Mesenchymal stem cell (in vitro differentiated cells and primary cell): ENCODE data around the gene COA3. TPM values are rescaled to one million over a fixed set of nuclear protein-coding genes. Genes with fewer than 3 reads are reported as not detected.

Source experiments
- DNase-seq: peaks from one replicate; pipeline ENCODE4 v3.0.0-alpha.2; 2013
- H2AFZ ChIP-seq: one replicate; pipeline ENCODE4 v1.6.1; 2013; ENCODE audit warnings: low read depth, mild to moderate bottlenecking, control low read depth, inconsistent platforms, low read length, moderate library complexity
- H2AK5ac ChIP-seq: 2 replicates; pipeline ENCODE4 v1.6.1; 2013; ENCODE audit warnings: low read length, moderate library complexity, mild to moderate bottlenecking, inconsistent platforms; ENCODE audit not compliant: severe bottlenecking
- H2BK120ac ChIP-seq: one replicate; pipeline ENCODE4 v1.6.1; 2013; ENCODE audit warnings: low read depth, mild to moderate bottlenecking, inconsistent platforms, low read length, moderate library complexity
- H2BK12ac ChIP-seq, 2 experiments: one replicate each; pipeline ENCODE4 v1.6.1; 2013; ENCODE audit warnings: inconsistent platforms in 2 of 2, low read length in 2 of 2, mild to moderate bottlenecking in 2 of 2, moderate library complexity in 2 of 2, control low read depth in 1 of 2
- H2BK15ac ChIP-seq: one replicate; pipeline ENCODE4 v1.6.1; 2013; ENCODE audit warnings: mild to moderate bottlenecking, low read depth, inconsistent platforms; ENCODE audit not compliant: poor library complexity, severe bottlenecking
- H2BK5ac ChIP-seq: 2 replicates; pipeline ENCODE4 v1.6.1; 2013; ENCODE audit warnings: low read depth, mild to moderate bottlenecking, low read length, control low read depth, inconsistent platforms; ENCODE audit not compliant: poor library complexity, severe bottlenecking
- H3K14ac ChIP-seq, 2 experiments: one replicate each; pipeline ENCODE4 v1.6.1; 2013; ENCODE audit warnings: inconsistent platforms in 2 of 2, low read length in 2 of 2, control low read depth in 1 of 2, mild to moderate bottlenecking in 1 of 2, moderate library complexity in 1 of 2
- H3K18ac ChIP-seq, 2 experiments: one replicate each; pipeline ENCODE4 v1.6.1; 2013; ENCODE audit warnings: inconsistent platforms in 2 of 2, low read length in 2 of 2, control low read depth in 1 of 2, low read depth in 1 of 2, mild to moderate bottlenecking in 1 of 2
- H3K23ac ChIP-seq, 2 experiments: one replicate each; pipeline ENCODE4 v1.6.1; 2013; ENCODE audit warnings: inconsistent platforms in 2 of 2, low read length in 2 of 2, mild to moderate bottlenecking in 2 of 2, moderate library complexity in 2 of 2, control low read depth in 1 of 2
- H3K27ac ChIP-seq: 2 replicates; pipeline ENCODE4 v1.5.1; 2013; ENCODE audit warnings: mild to moderate bottlenecking, moderate library complexity, low read length, control low read depth, inconsistent platforms; ENCODE audit not compliant: poor library complexity, severe bottlenecking
- H3K27me3 ChIP-seq, 2 experiments: 2 replicates each; pipeline versions ENCODE4 v1.6.1 to v1.7.0; 2013; ENCODE audit warnings: low read length in 2 of 2, mild to moderate bottlenecking in 2 of 2, moderate library complexity in 2 of 2, control low read depth in 1 of 2, inconsistent platforms in 1 of 2; ENCODE audit not compliant: control insufficient read depth in 1 of 2, insufficient read depth in 1 of 2
- H3K36me3 ChIP-seq, 2 experiments: 2 replicates each; pipeline versions ENCODE4 v1.6.1 to v1.7.0; 2013; ENCODE audit warnings: low read length in 2 of 2, control low read depth in 1 of 2, inconsistent platforms in 1 of 2, low read depth in 1 of 2, mild to moderate bottlenecking in 1 of 2; ENCODE audit not compliant: insufficient read depth in 2 of 2, control insufficient read depth in 1 of 2
- H3K4ac ChIP-seq, 2 experiments: one replicate each; pipeline ENCODE4 v1.6.1; 2013; ENCODE audit warnings: inconsistent platforms in 2 of 2, low read length in 2 of 2, mild to moderate bottlenecking in 2 of 2, moderate library complexity in 2 of 2, control low read depth in 1 of 2, low read depth in 1 of 2
- H3K4me1 ChIP-seq: 2 replicates; pipeline ENCODE4 v1.6.1; 2013; ENCODE audit warnings: low read depth, low read length, control low read depth; ENCODE audit not compliant: control insufficient read depth, insufficient read depth
- H3K4me2 ChIP-seq: 2 replicates; pipeline ENCODE4 v1.6.1; 2013; ENCODE audit warnings: low read length, mild to moderate bottlenecking, inconsistent platforms; ENCODE audit not compliant: poor library complexity, severe bottlenecking
- H3K4me3 ChIP-seq, 2 experiments: 2 replicates each; pipeline versions ENCODE4 v1.5.1 to v1.7.0; 2013; ENCODE audit warnings: low read length in 2 of 2, mild to moderate bottlenecking in 2 of 2, control low read depth in 1 of 2, low read depth in 1 of 2; ENCODE audit not compliant: insufficient read depth in 1 of 2
- H3K79me1 ChIP-seq: replicated peaks from 2 replicates; pipeline ENCODE4 v1.6.1; 2013; ENCODE audit warnings: mild to moderate bottlenecking, control low read depth, low read length, inconsistent platforms; ENCODE audit not compliant: poor library complexity, severe bottlenecking
- H3K9ac ChIP-seq: 2 replicates; pipeline ENCODE4 v1.7.0; 2013; ENCODE audit warnings: mild to moderate bottlenecking, low read length, moderate library complexity
- H3K9me3 ChIP-seq: 2 replicates; pipeline ENCODE4 v1.7.0; 2013; ENCODE audit warnings: mild to moderate bottlenecking, low read length; ENCODE audit not compliant: control insufficient read depth
- H4K8ac ChIP-seq: one replicate; pipeline ENCODE4 v1.6.1; 2013; ENCODE audit warnings: inconsistent platforms, mild to moderate bottlenecking, low read length, moderate library complexity
- H4K91ac ChIP-seq: one replicate; pipeline ENCODE4 v1.6.1; 2013; ENCODE audit warnings: mild to moderate bottlenecking, low read length, inconsistent platforms
- WGBS: methylation state at CpG from one replicate; pipeline ENCODE4 v1.1.7; 2013; ENCODE audit warnings: mixed read lengths; 5-methylcytosine and 5-hydroxymethylcytosine counted together
- small RNA-seq: library from polyadenylated mRNA; stranded (forward); fragments of <200 nt; extraction: miRNeasy Mini kit (QIAGEN cat#:217004); gene quantifications from one replicate; pipeline ENCODE3, GENCODE V24; 2013; ENCODE audit warnings: low read depth

COA3 gene

GRCh38 chr17:42748908-42749798 lies 49.4 kb downstream of the COA3 start:
- no peak for DNase-seq
- H3K9ac ChIP-seq, result peak overlapping the region; percentile 25
- H3K4me2 ChIP-seq, result no peak overlapping the region
- peak overlapping the region in 1 of 2 experiments; percentile 15 for H2BK12ac ChIP-seq
- peaks cover 3% of the 10 kb centered on the region for H3K4me1 ChIP-seq
- no peak overlapping the region for H4K8ac ChIP-seq
- no peak overlapping the region for H3K18ac ChIP-seq
- no peak overlapping the region for H2BK120ac ChIP-seq
- no peak overlapping the region for H3K27ac ChIP-seq
- no peak overlapping the region for H4K91ac ChIP-seq
- H2BK15ac ChIP-seq, result no peak overlapping the region
- no peak overlapping the region for H3K4ac ChIP-seq
- peaks cover 0 to 16% of the 10 kb centered on the region in 2 experiments for H3K27me3 ChIP-seq
- H3K9me3 ChIP-seq, result no peaks in the 10 kb centered on the region
- no peak overlapping the region for H3K23ac ChIP-seq
- H3K14ac ChIP-seq, result no peak overlapping the region
- peaks cover 2% of the 10 kb centered on the region for H3K79me1 ChIP-seq
- 75% methylated on average over 11 of the region's 11 CpGs for WGBS
- H3K4me3 ChIP-seq, result no peak overlapping the region
- no peak overlapping the region for H2AK5ac ChIP-seq
- H2AFZ ChIP-seq, result no peak overlapping the region
- no peak overlapping the region for H2BK5ac ChIP-seq
- H3K36me3 ChIP-seq, result no peaks in the 10 kb centered on the region

- Histone ChIP-seq H3K27ac (no peak overlapping the region), H3K23ac (no peak overlapping the region), H3K9ac (peak overlapping the region; percentile 25), H3K9me3 (no peaks in the 10 kb centered on the region), H2AK5ac (no peak overlapping the region), H3K4ac (no peak overlapping the region), H2AFZ (no peak overlapping the region), H2BK5ac (no peak overlapping the region), H3K36me3 (no peaks in the 10 kb centered on the region), H3K27me3 (peaks cover 0 to 16% of the 10 kb centered on the region in 2 experiments), H3K4me3 (no peak overlapping the region), H2BK120ac (no peak overlapping the region), H3K18ac (no peak overlapping the region), H4K91ac (no peak overlapping the region), H3K79me1 (peaks cover 6% of the 10 kb centered on the region), H3K4me2 (no peak overlapping the region), H2BK15ac (no peak overlapping the region), H4K8ac (no peak overlapping the region), H2BK12ac (no peak overlapping the region), H3K4me1 (peaks cover 7% of the 10 kb centered on the region), H3K14ac (no peak overlapping the region)
- WGBS, result 73% methylated on average over 7 of the region's 7 CpGs
- no peak for DNase-seq
Observed at GRCh38 chr17:42748202-42748907, 50.1 kb downstream of the COA3 start.

Small RNA genes within 50 kb of the gene (small RNA-seq; reads per million reads assigned to genes)
- gene HMGN2P15 (not detected), gene MIR6781 (not detected)
